RWPE2 (cell line): ENCODE results near the gene TCERG1L.

Source experiments
- ATAC-seq: fragments of 200-7000 bp; cut with Tn5 transposase; 3 replicates; pipeline ENCODE4 v1.9.1; 2021; ENCODE audit warnings: low read depth
- DNase-seq: peaks from one replicate; pipeline ENCODE4 v3.0.0-alpha.2; 2020; ENCODE audit warnings: low spot score
- H3K27ac ChIP-seq: fragments of 450-650 bp; 2 replicates; pipeline ENCODE4 v1.5.1; 2017; ENCODE audit warnings: mild to moderate bottlenecking; ENCODE audit not compliant: poor library complexity, severe bottlenecking
- H3K27me3 ChIP-seq: fragments of 250-450 bp; sonication (Bioruptor Pico); 2 replicates; pipeline ENCODE4 v1.5.1; 2021; ENCODE audit warnings: mild to moderate bottlenecking, moderate library complexity; ENCODE audit not compliant: insufficient read depth, poor library complexity, severe bottlenecking
- H3K36me3 ChIP-seq: fragments of 250-450 bp; sonication (Bioruptor Pico); 2 replicates; pipeline ENCODE4 v1.5.1; 2020; ENCODE audit warnings: low read depth, mild to moderate bottlenecking, moderate library complexity
- H3K4me1 ChIP-seq: fragments of 250-450 bp; sonication (Bioruptor Pico); 2 replicates; pipeline ENCODE4 v1.5.1; 2021; ENCODE audit warnings: mild to moderate bottlenecking, moderate library complexity; ENCODE audit not compliant: insufficient read depth, poor library complexity, severe bottlenecking
- H3K4me3 ChIP-seq: fragments of 250-450 bp; sonication (Bioruptor Pico); 2 replicates; pipeline ENCODE4 v1.5.1; 2021; ENCODE audit warnings: mild to moderate bottlenecking, moderate library complexity; ENCODE audit not compliant: severe bottlenecking
- H3K9me3 ChIP-seq: fragments of 250-450 bp; sonication (Bioruptor Pico); 2 replicates; pipeline ENCODE4 v1.5.1; 2021; ENCODE audit warnings: mild to moderate bottlenecking, moderate library complexity; ENCODE audit not compliant: severe bottlenecking
- TF ChIP-seq, protein P1 (sequence below): fragments of 450-650 bp; IDR thresholded peaks from one replicate; pipeline ENCODE4 v1.5.1; 2017; ENCODE audit warnings: mild to moderate bottlenecking, moderate library complexity; ENCODE audit not compliant: poor library complexity, severe bottlenecking

The TCERG1L gene

DNA sequence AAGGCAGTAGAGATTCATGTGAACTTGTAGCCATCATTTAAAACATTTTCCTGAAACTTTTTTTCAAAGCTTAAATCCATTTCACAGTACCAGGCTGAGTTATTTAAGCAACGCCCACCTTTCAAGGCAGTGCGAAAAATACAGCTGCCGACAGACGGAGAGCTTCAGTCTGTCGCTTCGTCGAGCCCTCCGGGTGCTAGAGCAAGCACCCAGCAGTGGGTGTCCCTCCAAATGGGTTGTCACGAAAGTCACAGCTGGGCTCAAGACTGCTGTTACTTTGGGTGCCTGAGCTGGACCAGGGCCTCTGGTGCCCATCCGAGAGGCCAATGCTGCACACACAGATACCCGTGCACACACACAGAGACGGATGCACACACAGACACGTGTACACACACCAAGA lies 135.6 kb downstream of the TCERG1L start:
- TF ChIP-seq, protein P1, sequence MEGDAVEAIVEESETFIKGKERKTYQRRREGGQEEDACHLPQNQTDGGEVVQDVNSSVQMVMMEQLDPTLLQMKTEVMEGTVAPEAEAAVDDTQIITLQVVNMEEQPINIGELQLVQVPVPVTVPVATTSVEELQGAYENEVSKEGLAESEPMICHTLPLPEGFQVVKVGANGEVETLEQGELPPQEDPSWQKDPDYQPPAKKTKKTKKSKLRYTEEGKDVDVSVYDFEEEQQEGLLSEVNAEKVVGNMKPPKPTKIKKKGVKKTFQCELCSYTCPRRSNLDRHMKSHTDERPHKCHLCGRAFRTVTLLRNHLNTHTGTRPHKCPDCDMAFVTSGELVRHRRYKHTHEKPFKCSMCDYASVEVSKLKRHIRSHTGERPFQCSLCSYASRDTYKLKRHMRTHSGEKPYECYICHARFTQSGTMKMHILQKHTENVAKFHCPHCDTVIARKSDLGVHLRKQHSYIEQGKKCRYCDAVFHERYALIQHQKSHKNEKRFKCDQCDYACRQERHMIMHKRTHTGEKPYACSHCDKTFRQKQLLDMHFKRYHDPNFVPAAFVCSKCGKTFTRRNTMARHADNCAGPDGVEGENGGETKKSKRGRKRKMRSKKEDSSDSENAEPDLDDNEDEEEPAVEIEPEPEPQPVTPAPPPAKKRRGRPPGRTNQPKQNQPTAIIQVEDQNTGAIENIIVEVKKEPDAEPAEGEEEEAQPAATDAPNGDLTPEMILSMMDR = no peak
- Histone ChIP-seq H3K4me3 (no peak overlapping the region), H3K27ac (no peak overlapping the region), H3K9me3 (peaks cover 2% of the 10 kb centered on the region), H3K4me1 (no peaks in the 10 kb centered on the region), H3K27me3 (no peaks in the 10 kb centered on the region), H3K36me3 (no peaks in the 10 kb centered on the region)
- no peak for ATAC-seq
- no peak for DNase-seq

DNA sequence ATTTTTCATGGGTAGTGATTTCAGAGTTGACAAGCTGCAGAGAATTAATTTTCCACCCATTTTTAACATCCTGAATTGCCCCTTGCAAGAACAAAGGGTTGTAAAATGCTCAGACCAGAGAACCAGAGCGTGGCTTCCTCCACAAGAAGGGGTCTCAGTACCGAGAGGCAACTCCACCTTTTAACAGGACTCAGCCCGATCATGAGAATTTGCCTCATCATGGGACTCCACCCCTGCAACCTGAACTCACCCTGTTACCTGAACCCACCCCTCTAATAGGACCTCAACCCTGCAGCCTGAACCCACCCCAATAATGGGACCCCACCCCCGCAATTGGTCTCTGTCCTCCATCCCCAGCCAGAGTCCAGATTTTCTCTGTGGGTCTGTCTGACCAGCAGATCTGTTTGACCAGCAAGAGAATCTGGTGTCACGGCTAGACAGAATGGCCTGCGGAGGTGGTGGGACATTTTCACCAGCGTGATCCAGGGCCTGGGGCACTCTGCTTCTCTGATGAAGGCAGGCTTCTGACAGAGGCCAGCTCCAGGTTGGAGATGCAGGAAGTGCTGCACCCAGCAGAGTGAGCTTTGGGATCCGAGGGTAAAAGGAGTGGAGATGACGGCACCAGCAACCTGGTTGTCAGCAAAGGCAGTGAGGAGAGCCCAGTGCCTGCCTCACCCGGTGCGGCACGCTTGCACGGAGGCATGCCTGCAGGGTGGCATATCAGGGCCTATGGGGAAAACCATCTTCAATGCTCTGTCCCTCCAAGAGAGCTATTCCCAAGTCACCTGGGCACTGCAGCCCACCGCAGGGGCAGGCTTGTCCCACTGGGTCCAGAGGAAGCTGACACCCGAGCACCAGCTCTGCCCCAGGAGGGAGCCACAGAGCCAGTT lies 136.6 kb downstream of the TCERG1L start:
- Histone ChIP-seq H3K4me3 (no peak overlapping the region), H3K27ac (no peak overlapping the region), H3K9me3 (peaks cover 2% of the 10 kb centered on the region), H3K36me3 (no peaks in the 10 kb centered on the region), H3K27me3 (no peaks in the 10 kb centered on the region), H3K4me1 (no peaks in the 10 kb centered on the region)
- no peak for DNase-seq
- no peak for ATAC-seq
- TF ChIP-seq, protein P1 = no peak

DNA sequence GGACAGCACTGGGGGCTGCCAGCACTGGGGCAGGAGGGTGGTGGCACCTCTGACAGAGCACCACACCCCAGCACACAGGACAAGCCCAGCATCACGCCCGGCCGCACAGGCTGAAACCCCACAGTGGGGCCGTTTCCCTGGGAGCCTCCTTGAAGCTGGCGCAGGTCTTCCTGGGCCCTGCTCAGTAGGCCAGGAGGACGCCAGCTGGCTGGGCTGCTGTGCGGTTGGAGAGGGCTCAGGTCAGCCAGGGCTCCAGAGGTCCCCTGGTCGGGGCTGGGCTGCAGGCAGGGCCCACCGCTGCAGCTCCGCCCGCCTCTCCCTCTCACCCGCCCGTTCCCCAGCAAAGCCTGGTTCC lies 137.3 kb downstream of the TCERG1L start:
- Histone ChIP-seq H3K36me3 (no peaks in the 10 kb centered on the region), H3K27ac (no peak overlapping the region), H3K9me3 (peaks cover 2% of the 10 kb centered on the region), H3K4me1 (no peaks in the 10 kb centered on the region), H3K4me3 (no peak overlapping the region), H3K27me3 (no peaks in the 10 kb centered on the region)
- ATAC-seq (no peak), DNase-seq (no peak)
- TF ChIP-seq, protein P1 = no peak

DNA sequence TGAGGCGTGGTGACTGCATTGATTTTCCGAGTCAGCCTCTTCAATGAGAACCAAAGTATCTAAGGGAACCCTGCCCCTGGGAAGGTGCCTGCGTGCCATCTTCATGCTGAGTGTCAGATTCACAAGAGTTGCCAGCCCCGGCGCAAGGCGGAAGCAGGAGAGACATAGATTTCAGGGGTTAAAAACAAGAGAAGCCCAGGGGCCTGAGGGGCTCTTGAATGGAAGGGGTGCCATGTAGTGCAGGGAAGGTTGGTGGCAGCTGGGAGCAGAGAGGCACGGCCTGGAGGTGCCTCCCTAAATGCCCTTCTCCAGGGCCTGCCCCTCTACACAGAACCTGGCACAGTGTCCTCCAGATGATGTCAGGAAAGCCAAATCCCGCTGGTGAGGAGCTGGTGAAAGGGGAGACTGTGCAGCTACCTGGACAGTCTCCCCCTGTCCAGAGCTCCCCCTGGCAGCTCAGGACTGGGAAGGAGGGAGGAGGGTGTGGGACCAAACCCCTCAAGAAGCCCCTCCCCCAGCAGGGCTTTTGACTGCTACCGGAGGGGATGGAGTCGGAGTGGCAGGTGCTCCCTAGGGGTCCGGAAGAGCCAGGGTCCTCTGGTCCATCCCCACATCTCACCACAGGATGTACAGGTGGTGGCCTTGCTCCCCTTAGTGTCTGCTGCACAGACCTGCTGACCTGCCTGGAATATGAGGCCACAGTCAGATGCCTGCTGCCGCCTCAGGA lies 137.9 kb downstream of the TCERG1L start:
- H3K4me3 ChIP-seq = no peak overlapping the region
- H3K4me1 ChIP-seq = no peaks in the 10 kb centered on the region
- H3K27ac ChIP-seq = no peak overlapping the region
- DNase-seq = no peak
- H3K36me3 ChIP-seq = no peaks in the 10 kb centered on the region
- H3K9me3 ChIP-seq = peaks cover 2% of the 10 kb centered on the region
- H3K27me3 ChIP-seq = no peaks in the 10 kb centered on the region
- TF ChIP-seq, protein P1 = no peak
- no peak for ATAC-seq

DNA sequence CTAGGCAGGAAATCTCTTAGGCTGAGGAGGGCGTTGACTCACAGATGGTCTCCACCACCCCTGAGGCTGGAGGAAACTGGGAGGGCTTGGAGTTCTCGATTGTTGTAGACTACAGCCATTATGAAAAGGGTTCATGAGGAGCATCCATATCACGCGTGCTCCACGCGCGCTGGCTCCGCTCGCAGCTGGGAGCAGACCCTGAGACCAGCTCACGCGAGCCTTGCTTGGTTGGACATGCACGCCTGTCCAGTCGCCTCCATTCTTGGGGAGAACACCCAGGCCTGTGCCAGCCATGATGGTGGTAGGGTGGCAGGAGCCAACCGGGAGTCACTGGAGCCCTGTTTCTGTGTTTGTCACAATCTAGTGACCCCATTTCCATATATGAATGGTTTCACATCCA lies 139.1 kb downstream of the TCERG1L start:
- no peaks in the 10 kb centered on the region for H3K4me1 ChIP-seq

More for the DNA sequence above, 139.1 kb downstream of the TCERG1L start:
- Histone ChIP-seq H3K4me3 (no peak overlapping the region), H3K36me3 (no peaks in the 10 kb centered on the region), H3K9me3 (peaks cover 2% of the 10 kb centered on the region), H3K27me3 (no peaks in the 10 kb centered on the region), H3K27ac (no peak overlapping the region)
- DNase-seq (no peak), ATAC-seq (no peak)
- TF ChIP-seq, protein P1 = no peak
